GM20000 (cell line): ENCODE measurements around the gene MLIP.

Source experiments
- DNase-seq: peaks from one replicate; pipeline ENCODE4 v3.0.0; 2012; ENCODE audit warnings: low spot score
- CTCF ChIP-seq: IDR thresholded peaks from 2 replicates; pipeline ENCODE4 v1.5.1; 2012; ENCODE audit warnings: mild to moderate bottlenecking, control low read depth; ENCODE audit errors: extremely low read depth, missing control alignments

Gene MLIP

GRCh38 chr6:54140811-54141210 is 29.6 kb downstream of the MLIP start:
- no peak for DNase-seq
- no peak for TF ChIP-seq CTCF

- no peak for TF ChIP-seq CTCF
- no peak for DNase-seq
Observed at GRCh38 chr6:54142889-54143519, 31.8 kb downstream of the MLIP start.

- DNase-seq = no peak
- TF ChIP-seq CTCF = no peak
Observed at GRCh38 chr6:54151861-54152260, 40.6 kb downstream of the MLIP start.

- TF ChIP-seq CTCF = no peak
- DNase-seq = no peak
Observed at GRCh38 chr6:54156650-54157250, 45.5 kb downstream of the MLIP start.

GRCh38 chr6:54157405-54157804 is 46.2 kb downstream of the MLIP start:
- no peak for DNase-seq
- TF ChIP-seq CTCF = no peak

GRCh38 chr6:54173089-54173488 is 61.8 kb downstream of the MLIP start:
- no peak for TF ChIP-seq CTCF
- no peak for DNase-seq

- no peak for DNase-seq
Observed at GRCh38 chr6:54179152-54179551, 67.9 kb downstream of the MLIP start.

More at GRCh38 chr6:54179152-54179551, 67.9 kb downstream of the MLIP start:
- no peak for TF ChIP-seq CTCF
